ENCODE data around the gene GREB1L. TPM values are rescaled to one million over a fixed set of nuclear protein-coding genes. Genes with fewer than 3 reads are reported as not detected.

The GREB1L gene
- polyA plus RNA-seq, 1 donor from 2014 or later: 23.3 TPM

GRCh38 chr18:21522530-21522929, 280.5 kb downstream of the GREB1L start:
- no peaks in the 10 kb centered on the region for H3K9me3 ChIP-seq (ENCODE audit: low read length)
- no peak overlapping the region for H3K9ac ChIP-seq (ENCODE audit: low read length)
- TF ChIP-seq EP300 (conservative IDR thresholded peaks at IDR 0.05; ENCODE audit: poor library complexity, severe bottlenecking) (no peak), POLR2AphosphoS5 (IDR thresholded peaks at IDR 0.05) (no peak), MXI1 (conservative IDR thresholded peaks at IDR 0.05; ENCODE audit: poor library complexity, severe bottlenecking) (no peak), SMC3 (conservative IDR thresholded peaks at IDR 0.05; ENCODE audit: poor library complexity) (no peak), TAF1 (IDR thresholded peaks at IDR 0.05; ENCODE audit: low read depth) (no peak), RAD21 (conservative IDR thresholded peaks at IDR 0.05) (no peak), EZH2 (IDR thresholded peaks at IDR 0.05; ENCODE audit: borderline replicate concordance, insufficient read depth, low read length, poor library complexity, severe bottlenecking) (no peak), CTCF (IDR thresholded peaks at IDR 0.05; ENCODE audit: poor library complexity, severe bottlenecking) (no peak)
- TF ChIP-seq, protein P1, sequence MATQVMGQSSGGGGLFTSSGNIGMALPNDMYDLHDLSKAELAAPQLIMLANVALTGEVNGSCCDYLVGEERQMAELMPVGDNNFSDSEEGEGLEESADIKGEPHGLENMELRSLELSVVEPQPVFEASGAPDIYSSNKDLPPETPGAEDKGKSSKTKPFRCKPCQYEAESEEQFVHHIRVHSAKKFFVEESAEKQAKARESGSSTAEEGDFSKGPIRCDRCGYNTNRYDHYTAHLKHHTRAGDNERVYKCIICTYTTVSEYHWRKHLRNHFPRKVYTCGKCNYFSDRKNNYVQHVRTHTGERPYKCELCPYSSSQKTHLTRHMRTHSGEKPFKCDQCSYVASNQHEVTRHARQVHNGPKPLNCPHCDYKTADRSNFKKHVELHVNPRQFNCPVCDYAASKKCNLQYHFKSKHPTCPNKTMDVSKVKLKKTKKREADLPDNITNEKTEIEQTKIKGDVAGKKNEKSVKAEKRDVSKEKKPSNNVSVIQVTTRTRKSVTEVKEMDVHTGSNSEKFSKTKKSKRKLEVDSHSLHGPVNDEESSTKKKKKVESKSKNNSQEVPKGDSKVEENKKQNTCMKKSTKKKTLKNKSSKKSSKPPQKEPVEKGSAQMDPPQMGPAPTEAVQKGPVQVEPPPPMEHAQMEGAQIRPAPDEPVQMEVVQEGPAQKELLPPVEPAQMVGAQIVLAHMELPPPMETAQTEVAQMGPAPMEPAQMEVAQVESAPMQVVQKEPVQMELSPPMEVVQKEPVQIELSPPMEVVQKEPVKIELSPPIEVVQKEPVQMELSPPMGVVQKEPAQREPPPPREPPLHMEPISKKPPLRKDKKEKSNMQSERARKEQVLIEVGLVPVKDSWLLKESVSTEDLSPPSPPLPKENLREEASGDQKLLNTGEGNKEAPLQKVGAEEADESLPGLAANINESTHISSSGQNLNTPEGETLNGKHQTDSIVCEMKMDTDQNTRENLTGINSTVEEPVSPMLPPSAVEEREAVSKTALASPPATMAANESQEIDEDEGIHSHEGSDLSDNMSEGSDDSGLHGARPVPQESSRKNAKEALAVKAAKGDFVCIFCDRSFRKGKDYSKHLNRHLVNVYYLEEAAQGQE (IDR thresholded peaks at IDR 0.05; ENCODE audit: borderline replicate concordance): no peak
- no peak overlapping the region for H3K4me2 ChIP-seq (ENCODE audit: low read length)
- peaks cover 8% of the 10 kb centered on the region for H3K36me3 ChIP-seq (ENCODE audit: insufficient read depth, low read length)
- H3K9me2 ChIP-seq (ENCODE audit: insufficient read depth, low read length): no peaks in the 10 kb centered on the region
- no peaks in the 10 kb centered on the region for H3K79me2 ChIP-seq (replicated peaks; ENCODE audit: insufficient read depth, low read length)
- H4K20me1 ChIP-seq (ENCODE audit: insufficient read depth): no peaks in the 10 kb centered on the region
- no peak overlapping the region for H3K4me3 ChIP-seq (ENCODE audit: low read length)
- H2AFZ ChIP-seq (ENCODE audit: low read depth, low read length): no peak overlapping the region
- H3F3A ChIP-seq (ENCODE audit: insufficient read depth, low read length, poor library complexity, severe bottlenecking): no peaks in the 10 kb centered on the region
- H3K27ac ChIP-seq (ENCODE audit: low read length): no peak overlapping the region
- no peaks in the 10 kb centered on the region for H3K27me3 ChIP-seq (ENCODE audit: insufficient read depth, low read depth, low read length)

DNA sequence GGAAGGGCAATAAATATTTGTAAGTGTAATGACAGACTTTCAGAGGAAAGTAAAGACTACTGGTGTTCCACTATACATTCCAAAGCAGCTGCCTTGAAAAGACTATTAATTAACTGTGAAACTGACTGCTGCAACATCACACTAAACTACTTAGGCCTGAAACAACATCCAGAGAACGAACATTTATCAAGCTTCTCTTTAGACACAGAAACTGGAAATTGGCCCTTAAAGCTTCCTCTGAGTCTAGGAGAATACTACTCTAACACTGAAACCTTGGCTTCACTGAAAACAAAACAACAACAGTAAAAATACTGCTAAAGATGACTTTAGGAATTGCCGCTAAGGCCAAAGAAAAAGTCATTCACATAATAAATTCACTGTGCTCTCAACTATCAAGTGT, 283.9 kb downstream of the GREB1L start:
- no peak overlapping the region for H3K4me3 ChIP-seq (ENCODE audit: low read length)
- H4K20me1 ChIP-seq (ENCODE audit: insufficient read depth): no peaks in the 10 kb centered on the region
- H3K9ac ChIP-seq (ENCODE audit: low read length): no peak overlapping the region
- H3F3A ChIP-seq (ENCODE audit: insufficient read depth, low read length, poor library complexity, severe bottlenecking): no peaks in the 10 kb centered on the region
- no peaks in the 10 kb centered on the region for H3K27me3 ChIP-seq (ENCODE audit: insufficient read depth, low read depth, low read length)
- H3K27ac ChIP-seq (ENCODE audit: low read length): no peak overlapping the region
- no peak overlapping the region for H2AFZ ChIP-seq (ENCODE audit: low read depth, low read length)
- H3K36me3 ChIP-seq (ENCODE audit: insufficient read depth, low read length): peaks cover 8% of the 10 kb centered on the region
- H3K4me2 ChIP-seq (ENCODE audit: low read length): no peak overlapping the region
- no peaks in the 10 kb centered on the region for H3K79me2 ChIP-seq (replicated peaks; ENCODE audit: insufficient read depth, low read length)
- TF ChIP-seq TAF1 (IDR thresholded peaks at IDR 0.05; ENCODE audit: low read depth) (no peak), EZH2 (IDR thresholded peaks at IDR 0.05; ENCODE audit: borderline replicate concordance, insufficient read depth, low read length, poor library complexity, severe bottlenecking) (no peak), SMC3 (conservative IDR thresholded peaks at IDR 0.05; ENCODE audit: poor library complexity) (no peak), RAD21 (conservative IDR thresholded peaks at IDR 0.05) (no peak), EP300 (conservative IDR thresholded peaks at IDR 0.05; ENCODE audit: poor library complexity, severe bottlenecking) (no peak), MXI1 (conservative IDR thresholded peaks at IDR 0.05; ENCODE audit: poor library complexity, severe bottlenecking) (no peak), POLR2AphosphoS5 (IDR thresholded peaks at IDR 0.05) (no peak), CTCF (IDR thresholded peaks at IDR 0.05; ENCODE audit: poor library complexity, severe bottlenecking) (no peak)
- TF ChIP-seq, protein P1 (IDR thresholded peaks at IDR 0.05; ENCODE audit: borderline replicate concordance): no peak
- H3K9me2 ChIP-seq (ENCODE audit: insufficient read depth, low read length): no peaks in the 10 kb centered on the region
- H3K9me3 ChIP-seq (ENCODE audit: low read length): no peaks in the 10 kb centered on the region
